Measurements from ENCODE around the gene ASB11.

DNA sequence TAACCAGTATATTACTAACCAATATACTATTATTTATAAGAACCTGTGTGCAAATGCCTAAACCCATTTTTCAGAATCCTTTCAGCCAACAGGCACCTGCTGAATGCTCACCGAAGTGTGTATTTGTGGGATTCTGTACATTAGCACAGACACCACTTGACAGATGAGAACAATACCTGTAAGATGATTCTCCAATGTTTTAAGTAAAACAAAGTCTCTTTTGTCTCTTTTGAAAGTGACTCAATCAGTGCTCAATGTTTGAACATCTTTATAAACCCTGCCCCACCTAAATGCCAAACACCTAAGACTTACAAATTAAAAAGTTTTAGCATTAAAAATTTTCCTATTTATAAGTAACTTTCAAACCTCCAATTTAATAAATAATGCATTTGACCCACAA is 46.3 kb downstream of the ASB11 start:
- TF ChIP-seq, protein P1, sequence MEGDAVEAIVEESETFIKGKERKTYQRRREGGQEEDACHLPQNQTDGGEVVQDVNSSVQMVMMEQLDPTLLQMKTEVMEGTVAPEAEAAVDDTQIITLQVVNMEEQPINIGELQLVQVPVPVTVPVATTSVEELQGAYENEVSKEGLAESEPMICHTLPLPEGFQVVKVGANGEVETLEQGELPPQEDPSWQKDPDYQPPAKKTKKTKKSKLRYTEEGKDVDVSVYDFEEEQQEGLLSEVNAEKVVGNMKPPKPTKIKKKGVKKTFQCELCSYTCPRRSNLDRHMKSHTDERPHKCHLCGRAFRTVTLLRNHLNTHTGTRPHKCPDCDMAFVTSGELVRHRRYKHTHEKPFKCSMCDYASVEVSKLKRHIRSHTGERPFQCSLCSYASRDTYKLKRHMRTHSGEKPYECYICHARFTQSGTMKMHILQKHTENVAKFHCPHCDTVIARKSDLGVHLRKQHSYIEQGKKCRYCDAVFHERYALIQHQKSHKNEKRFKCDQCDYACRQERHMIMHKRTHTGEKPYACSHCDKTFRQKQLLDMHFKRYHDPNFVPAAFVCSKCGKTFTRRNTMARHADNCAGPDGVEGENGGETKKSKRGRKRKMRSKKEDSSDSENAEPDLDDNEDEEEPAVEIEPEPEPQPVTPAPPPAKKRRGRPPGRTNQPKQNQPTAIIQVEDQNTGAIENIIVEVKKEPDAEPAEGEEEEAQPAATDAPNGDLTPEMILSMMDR (IDR thresholded peaks at IDR 0.05): no peak
- no peak for TF ChIP-seq POLR2AphosphoS5 (IDR thresholded peaks at IDR 0.05; ENCODE audit: insufficient read depth in 1 of 2, low read depth in 1 of 2)
- no peak for TF ChIP-seq POLR2A (IDR thresholded peaks at IDR 0.05)

Data from vagina (tissue), 2 donors.